Thyroid gland (tissue), 4 donors: ENCODE measurements around the gene CHCHD6. TPM values are rescaled to one million over a fixed set of nuclear protein-coding genes. Genes with fewer than 3 reads are reported as not detected.

Experiments
- DNase-seq, 2 donors: peaks; one replicate each; pipeline ENCODE4 v3.0.0-alpha.2; 2019
- H3K27ac ChIP-seq, 3 donors: fragments of 200-600 bp; sonication (generic); 1 replicate in 2 of 3; 2 replicates in 1 of 3; pipeline ENCODE4 v1.5.1; 2016 to 2019; ENCODE audit warnings: mild to moderate bottlenecking in 1 of 3, moderate library complexity in 1 of 3
- H3K27me3 ChIP-seq: fragments of 200-600 bp; sonication (generic); one replicate; pipeline ENCODE4 v1.5.1; 2019
- H3K36me3 ChIP-seq, 2 donors: fragments of 200-600 bp; sonication (generic); one replicate each; pipeline ENCODE4 v1.5.1; 2016 to 2019
- H3K4me1 ChIP-seq, 2 donors: fragments of 200-600 bp; sonication (generic); one replicate each; pipeline ENCODE4 v1.5.1; 2017 to 2019
- H3K4me3 ChIP-seq, 3 donors: fragments of 200-600 bp; sonication (generic); replicated peaks in 1 of 3; 1 replicate in 2 of 3; 2 replicates in 1 of 3; pipeline ENCODE4 v1.5.1; 2016; ENCODE audit warnings: mild to moderate bottlenecking in 1 of 3
- H3K9me3 ChIP-seq: fragments of 200-600 bp; sonication (generic); one replicate; pipeline ENCODE4 v1.5.1; 2017
- POLR2A ChIP-seq, 2 donors: fragments of 450-650 bp; IDR thresholded peaks; one replicate each; pipeline ENCODE4 v1.6.1; 2017; ENCODE audit warnings: antibody characterized with exemption in 2 of 2, mild to moderate bottlenecking in 2 of 2, moderate library complexity in 1 of 2
- WGBS, 2 donors: methylation state at CpG; one replicate each; pipeline ENCODE4 v1.1.5; 2017; 5-methylcytosine and 5-hydroxymethylcytosine counted together
- intact Hi-C: fragments of 100-400 bp; cut with DNase I; formaldehyde crosslinking; loops from one replicate; pipeline ENCODE4 v1.15.1; 2023
- total RNA-seq, 4 donors: library from RNA; depleted of rRNA; stranded (reverse); fragments of >200 nt; gene quantifications; one replicate each; pipeline ENCODE4 v1.2.3, GENCODE V29; 2016
- TF ChIP-seq, protein P1 (sequence below), 6 experiments: fragments of 200-600 bp in 3 of 6; fragments of 450-650 bp in 3 of 6; sonication (generic) in 3 of 6; IDR thresholded peaks; one replicate each; pipeline ENCODE4 v1.5.1; 2016 to 2019; ENCODE audit warnings: antibody characterized with exemption in 6 of 6, mild to moderate bottlenecking in 2 of 6, inconsistent platforms in 1 of 6, moderate library complexity in 1 of 6

The CHCHD6 gene
- total RNA-seq, 4 donors from 2014 or later: 22.9 to 27.8 (median 24.4) TPM

DNA sequence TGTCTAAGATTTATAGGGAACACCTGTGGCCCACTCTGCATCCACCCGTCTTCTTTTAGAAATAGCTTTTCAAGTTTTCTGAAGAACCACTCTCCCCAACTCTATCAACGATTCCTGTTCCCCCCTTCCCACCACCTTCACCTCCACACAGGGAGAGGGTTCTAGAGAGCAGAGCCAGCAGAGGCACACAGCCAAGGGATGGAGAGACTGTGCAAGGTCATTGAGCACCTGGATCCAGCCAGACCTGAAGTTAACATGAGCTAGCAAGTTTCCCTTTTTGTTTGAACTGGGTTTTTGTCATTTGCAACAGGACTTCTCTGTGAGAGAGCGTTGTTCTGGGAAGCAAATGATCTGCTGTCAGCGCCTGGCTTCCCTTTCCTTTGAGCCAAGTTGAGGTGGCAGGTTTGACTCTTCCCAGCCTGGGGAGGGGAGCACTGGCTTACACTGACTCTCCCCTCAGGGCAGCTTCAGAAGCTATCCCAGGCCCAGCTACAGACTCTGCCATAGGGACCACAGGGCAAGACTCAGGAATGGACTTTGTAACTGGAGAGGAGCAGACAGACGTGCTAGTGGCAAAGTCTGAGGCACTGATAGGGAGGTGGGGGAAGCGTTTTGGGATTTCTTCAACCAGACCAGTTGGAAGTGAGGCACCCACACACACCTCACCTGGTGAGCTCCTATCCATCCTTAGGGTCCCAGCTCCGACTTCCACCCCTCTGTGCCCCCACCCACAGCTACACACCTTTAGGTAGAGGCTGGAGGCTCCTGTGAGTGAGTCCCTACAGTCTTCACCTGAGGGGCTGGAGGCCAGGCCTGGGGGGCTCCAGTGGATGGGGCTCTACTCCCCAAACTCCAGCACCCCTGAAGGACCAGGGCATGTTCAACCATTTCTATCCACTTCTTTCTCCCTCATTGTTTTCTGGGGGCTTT is 259.5 kb downstream of the CHCHD6 start:
- intact Hi-C loops: no loop called here
- no peak overlapping the region for H3K4me3 ChIP-seq
- peaks cover 0 to 22% of the 10 kb centered on the region in 2 donors for H3K4me1 ChIP-seq
- no peaks in the 10 kb centered on the region for H3K36me3 ChIP-seq
- no peak overlapping the region for H3K27ac ChIP-seq
- no peaks in the 10 kb centered on the region for H3K27me3 ChIP-seq
- TF ChIP-seq, protein P1, sequence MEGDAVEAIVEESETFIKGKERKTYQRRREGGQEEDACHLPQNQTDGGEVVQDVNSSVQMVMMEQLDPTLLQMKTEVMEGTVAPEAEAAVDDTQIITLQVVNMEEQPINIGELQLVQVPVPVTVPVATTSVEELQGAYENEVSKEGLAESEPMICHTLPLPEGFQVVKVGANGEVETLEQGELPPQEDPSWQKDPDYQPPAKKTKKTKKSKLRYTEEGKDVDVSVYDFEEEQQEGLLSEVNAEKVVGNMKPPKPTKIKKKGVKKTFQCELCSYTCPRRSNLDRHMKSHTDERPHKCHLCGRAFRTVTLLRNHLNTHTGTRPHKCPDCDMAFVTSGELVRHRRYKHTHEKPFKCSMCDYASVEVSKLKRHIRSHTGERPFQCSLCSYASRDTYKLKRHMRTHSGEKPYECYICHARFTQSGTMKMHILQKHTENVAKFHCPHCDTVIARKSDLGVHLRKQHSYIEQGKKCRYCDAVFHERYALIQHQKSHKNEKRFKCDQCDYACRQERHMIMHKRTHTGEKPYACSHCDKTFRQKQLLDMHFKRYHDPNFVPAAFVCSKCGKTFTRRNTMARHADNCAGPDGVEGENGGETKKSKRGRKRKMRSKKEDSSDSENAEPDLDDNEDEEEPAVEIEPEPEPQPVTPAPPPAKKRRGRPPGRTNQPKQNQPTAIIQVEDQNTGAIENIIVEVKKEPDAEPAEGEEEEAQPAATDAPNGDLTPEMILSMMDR (IDR thresholded peaks at IDR 0.05): no peak
- TF ChIP-seq POLR2A (IDR thresholded peaks at IDR 0.05): no peak
- no peak for DNase-seq
- 95 to 96% methylated on average over 5 to 7 of the region's 7 CpGs for WGBS, 2 donors
- no peaks in the 10 kb centered on the region for H3K9me3 ChIP-seq

DNA sequence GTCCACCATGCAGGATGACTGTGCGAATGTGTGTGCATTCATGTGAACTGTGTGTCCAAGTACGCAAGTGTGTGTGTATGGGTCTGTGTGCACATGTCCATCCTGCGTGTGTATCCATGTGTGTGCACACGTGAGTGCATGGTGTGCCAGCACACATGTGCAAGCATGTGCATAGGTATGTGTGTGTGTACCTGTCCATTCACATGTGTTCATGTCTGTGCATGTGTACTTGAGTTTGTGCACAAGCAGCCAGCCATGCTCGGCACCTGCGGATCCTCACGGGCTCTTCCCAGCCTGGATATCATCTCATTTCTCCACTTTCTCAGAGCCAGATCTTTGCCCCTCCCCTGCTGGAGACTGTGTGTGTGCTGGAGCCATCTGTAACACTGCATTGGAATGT is 260.2 kb downstream of the CHCHD6 start:
- no peak overlapping the region for H3K4me3 ChIP-seq
- DNase-seq: no peak
- peaks cover 0 to 22% of the 10 kb centered on the region in 2 donors for H3K4me1 ChIP-seq
- 79 to 81% methylated on average over 7 of the region's 7 CpGs for WGBS, 2 donors
- intact Hi-C loops: no loop called here
- TF ChIP-seq POLR2A (IDR thresholded peaks at IDR 0.05): no peak
- TF ChIP-seq, protein P1 (IDR thresholded peaks at IDR 0.05): no peak
- H3K27ac ChIP-seq: no peak overlapping the region
- no peaks in the 10 kb centered on the region for H3K36me3 ChIP-seq
- no peaks in the 10 kb centered on the region for H3K27me3 ChIP-seq
- no peaks in the 10 kb centered on the region for H3K9me3 ChIP-seq

DNA sequence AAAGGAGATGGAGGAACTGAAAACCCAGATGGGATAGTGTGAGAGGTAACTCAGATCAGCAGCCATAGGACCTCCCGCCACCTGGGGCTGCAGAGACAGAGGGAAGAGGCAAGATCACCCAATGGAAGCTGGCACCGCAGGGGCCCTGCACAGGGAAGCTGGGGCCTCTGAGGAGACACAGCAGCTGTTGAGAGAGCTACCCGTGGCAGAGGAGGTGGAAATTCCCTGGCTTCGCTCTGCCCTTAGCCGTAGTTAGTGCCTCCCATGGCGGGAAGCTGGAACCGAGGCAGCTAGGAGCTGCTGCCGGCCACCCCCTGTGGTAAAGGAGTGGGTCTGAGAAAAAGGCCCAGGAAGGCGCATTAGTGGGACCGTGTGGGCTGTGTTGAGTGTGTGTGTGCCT is 260.9 kb downstream of the CHCHD6 start:
- TF ChIP-seq POLR2A (IDR thresholded peaks at IDR 0.05): no peak
- TF ChIP-seq, protein P1 (IDR thresholded peaks at IDR 0.05): no peak
- no peaks in the 10 kb centered on the region for H3K27me3 ChIP-seq
- DNase-seq: no peak
- intact Hi-C loops: no loop called here
- no peak overlapping the region for H3K4me3 ChIP-seq
- H3K9me3 ChIP-seq: no peaks in the 10 kb centered on the region
- H3K27ac ChIP-seq: no peak overlapping the region
- H3K36me3 ChIP-seq: no peaks in the 10 kb centered on the region
- 83 to 94% methylated on average over 8 to 10 of the region's 10 CpGs for WGBS, 2 donors
- H3K4me1 ChIP-seq: peaks cover 0 to 22% of the 10 kb centered on the region in 2 donors

DNA sequence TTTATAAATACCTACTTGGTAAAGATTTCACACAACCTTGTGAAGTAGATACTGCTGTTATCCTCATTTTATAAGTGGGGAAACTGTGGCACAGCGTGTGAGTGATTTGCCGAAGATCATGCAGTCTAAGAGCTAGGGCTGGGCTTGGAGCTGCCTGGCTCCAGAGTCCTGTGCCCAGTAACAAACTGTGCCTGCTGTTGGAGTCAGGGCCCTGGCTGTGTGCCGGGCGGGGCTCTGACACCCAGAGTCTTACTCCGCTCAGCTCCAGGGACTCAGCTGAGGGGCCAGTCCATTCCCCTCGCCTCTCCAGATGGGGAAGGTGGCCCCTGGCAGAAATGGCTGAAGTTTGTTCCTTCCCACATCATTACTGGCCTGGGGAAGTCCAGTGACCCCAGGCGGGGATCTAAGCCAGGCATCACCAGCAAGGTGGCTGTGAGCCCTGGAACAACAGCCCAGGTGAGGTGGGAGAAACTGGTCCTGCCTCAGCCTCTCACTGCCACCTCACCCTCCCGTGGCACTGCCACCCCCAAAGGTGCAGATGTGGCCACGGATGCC is 261.6 kb downstream of the CHCHD6 start:
- Histone ChIP-seq H3K4me3 (no peak overlapping the region), H3K36me3 (no peaks in the 10 kb centered on the region), H3K27me3 (no peaks in the 10 kb centered on the region), H3K9me3 (no peaks in the 10 kb centered on the region), H3K27ac (no peak overlapping the region), H3K4me1 (peaks cover 0 to 17% of the 10 kb centered on the region in 2 donors)
- intact Hi-C loops: no loop called here
- no peak for DNase-seq
- 87 to 97% methylated on average over 8 to 9 of the region's 9 CpGs for WGBS, 2 donors
- TF ChIP-seq POLR2A (IDR thresholded peaks at IDR 0.05): no peak
- TF ChIP-seq, protein P1 (IDR thresholded peaks at IDR 0.05): no peak

DNA sequence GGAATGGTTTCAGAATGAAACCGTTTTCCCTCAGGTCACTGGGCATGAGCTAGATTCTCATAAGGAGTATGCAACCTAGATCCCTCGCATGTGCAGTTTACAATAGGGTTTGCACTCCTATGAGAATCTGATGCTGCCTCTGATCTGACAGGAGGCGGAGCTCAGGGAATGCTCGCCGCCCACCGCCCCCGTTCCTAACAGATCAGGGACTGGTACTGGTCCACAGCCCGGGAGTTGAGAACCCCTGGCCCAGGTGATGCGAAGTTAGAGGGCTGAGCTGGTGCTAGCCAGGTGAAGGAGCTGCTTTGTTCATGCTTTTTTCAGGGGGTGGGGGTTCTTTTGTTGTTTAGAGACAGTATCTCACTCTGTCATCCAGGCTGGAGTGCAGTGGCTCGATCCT is 263.3 kb downstream of the CHCHD6 start:
- Histone ChIP-seq H3K9me3 (no peaks in the 10 kb centered on the region), H3K27me3 (no peaks in the 10 kb centered on the region), H3K4me3 (no peak overlapping the region), H3K36me3 (no peaks in the 10 kb centered on the region), H3K27ac (no peak overlapping the region), H3K4me1 (peaks cover 0 to 8% of the 10 kb centered on the region in 2 donors)
- TF ChIP-seq, protein P1 (IDR thresholded peaks at IDR 0.05): no peak
- no peak for TF ChIP-seq POLR2A (IDR thresholded peaks at IDR 0.05)
- DNase-seq: no peak
- 83 to 84% methylated on average over 6 to 10 of the region's 10 CpGs for WGBS, 2 donors
- intact Hi-C loops: no loop called here
